ENCODE data around the gene RPL36.

DNA sequence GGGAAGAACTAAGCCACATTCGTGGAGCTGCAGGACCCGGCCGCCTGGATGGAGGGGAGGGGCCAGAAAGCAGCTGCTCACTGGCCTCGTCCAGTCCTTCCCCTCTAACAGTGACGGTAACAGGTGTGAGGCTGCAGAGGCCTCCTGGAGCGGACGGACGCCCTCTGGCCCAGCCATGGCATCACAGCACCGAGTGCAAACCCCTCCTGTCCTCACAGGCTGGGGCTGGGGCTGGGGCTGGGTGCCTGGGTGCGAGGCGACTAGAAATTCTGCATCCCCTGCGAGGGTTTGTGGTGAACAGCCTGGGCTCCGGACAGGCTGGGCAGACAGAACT is 13.4 kb upstream of the RPL36 start:
- TF ChIP-seq POLR2A (IDR thresholded peaks at IDR 0.05; ENCODE audit: low read depth, low read length) (no peak), POLR2AphosphoS5 (IDR thresholded peaks at IDR 0.05; ENCODE audit: low read depth, low read length) (no peak), TAF1 (IDR thresholded peaks at IDR 0.05; ENCODE audit: borderline replicate concordance, low read depth, low read length) (no peak)

All from GM12892 (cell line).